GM21717 (cell line): ENCODE results near the gene MYO1B.

Experiments used
- ATAC-seq: cut with Tn5 transposase; IDR thresholded peaks from one replicate; pipeline ENCODE4 v1.9.1; 2021; ENCODE audit warnings: mild to moderate bottlenecking, moderate library complexity; ENCODE audit not compliant: unreplicated experiment

MYO1B gene

GRCh38 chr2:191245046-191245868, at the start of gene MYO1B:
MYO1B (plus strand) TSS chr2:191245404; CDS start chr2:191276896, 31,492 bp downstream.
- peak; percentile 53 for ATAC-seq

- ATAC-seq = no peak
Observed at GRCh38 chr2:191197096-191197495, 48.1 kb upstream of the MYO1B start.

GRCh38 chr2:191198271-191198670, 46.9 kb upstream of the MYO1B start:
- no peak for ATAC-seq

GRCh38 chr2:191199929-191200512, 45.2 kb upstream of the MYO1B start:
- no peak for ATAC-seq

- no peak for ATAC-seq
Observed at GRCh38 chr2:191200910-191201309, 44.3 kb upstream of the MYO1B start.

GRCh38 chr2:191202209-191202721, 42.9 kb upstream of the MYO1B start:
- ATAC-seq = no peak

- ATAC-seq = no peak
Observed at GRCh38 chr2:191202881-191203397, 42.3 kb upstream of the MYO1B start.

GRCh38 chr2:191204433-191204832, 40.8 kb upstream of the MYO1B start:
- peak; percentile 80 for ATAC-seq

GRCh38 chr2:191206613-191207471, 38.4 kb upstream of the MYO1B start:
- ATAC-seq = no peak

- ATAC-seq = no peak
Observed at GRCh38 chr2:191209340-191209739, 35.9 kb upstream of the MYO1B start.

GRCh38 chr2:191212119-191212518, 33.1 kb upstream of the MYO1B start:
- ATAC-seq = no peak

- no peak for ATAC-seq
Observed at GRCh38 chr2:191213333-191213732, 31.9 kb upstream of the MYO1B start.

GRCh38 chr2:191215230-191215629, 30.0 kb upstream of the MYO1B start:
- ATAC-seq = no peak

GRCh38 chr2:191215666-191216065, 29.5 kb upstream of the MYO1B start:
- no peak for ATAC-seq

- ATAC-seq = no peak
Observed at GRCh38 chr2:191217580-191217979, 27.6 kb upstream of the MYO1B start.

GRCh38 chr2:191218292-191218898, 26.8 kb upstream of the MYO1B start:
- ATAC-seq = no peak

- ATAC-seq = peak; percentile 69
Observed at GRCh38 chr2:191220671-191221070, 24.5 kb upstream of the MYO1B start.

GRCh38 chr2:191221666-191222065, 23.5 kb upstream of the MYO1B start:
- ATAC-seq = no peak

- no peak for ATAC-seq
Observed at GRCh38 chr2:191222507-191222906, 22.7 kb upstream of the MYO1B start.

- ATAC-seq = no peak
Observed at GRCh38 chr2:191222952-191223351, 22.3 kb upstream of the MYO1B start.

- no peak for ATAC-seq
Observed at GRCh38 chr2:191225126-191225525, 20.1 kb upstream of the MYO1B start.
